Upper lobe of left lung (tissue), 4 donors: Measurements from ENCODE around the gene POLR3E.

Source experiments
- CTCF ChIP-seq, 6 experiments: fragments of 450-650 bp in 4 of 6; fragments of 200-600 bp in 2 of 6; sonication (generic) in 2 of 6; IDR thresholded peaks; one replicate each; pipeline ENCODE4 v1.5.1; 2016 to 2019; ENCODE audit warnings: antibody characterized with exemption in 6 of 6
- POLR2AphosphoS5 ChIP-seq, 2 donors: sonication (generic); formaldehyde crosslinking; IDR thresholded peaks; one replicate each; pipeline ENCODE4 v1.5.1; 2017; ENCODE audit warnings: antibody characterized with exemption in 2 of 2

GRCh38 chr16:22356930-22357634, 59.9 kb downstream of the POLR3E start:
- TF ChIP-seq CTCF (IDR thresholded peaks at IDR 0.05) (no peak), POLR2AphosphoS5 (IDR thresholded peaks at IDR 0.05) (no peak)
